ENCODE data around the gene ABHD4. TPM values are rescaled to one million over a fixed set of nuclear protein-coding genes. Genes with fewer than 3 reads are reported as not detected.

ABHD4 gene, protein sequence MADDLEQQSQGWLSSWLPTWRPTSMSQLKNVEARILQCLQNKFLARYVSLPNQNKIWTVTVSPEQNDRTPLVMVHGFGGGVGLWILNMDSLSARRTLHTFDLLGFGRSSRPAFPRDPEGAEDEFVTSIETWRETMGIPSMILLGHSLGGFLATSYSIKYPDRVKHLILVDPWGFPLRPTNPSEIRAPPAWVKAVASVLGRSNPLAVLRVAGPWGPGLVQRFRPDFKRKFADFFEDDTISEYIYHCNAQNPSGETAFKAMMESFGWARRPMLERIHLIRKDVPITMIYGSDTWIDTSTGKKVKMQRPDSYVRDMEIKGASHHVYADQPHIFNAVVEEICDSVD
- 5.5 and 13.2 TPM in 2 replicates for total RNA-seq

DNA sequence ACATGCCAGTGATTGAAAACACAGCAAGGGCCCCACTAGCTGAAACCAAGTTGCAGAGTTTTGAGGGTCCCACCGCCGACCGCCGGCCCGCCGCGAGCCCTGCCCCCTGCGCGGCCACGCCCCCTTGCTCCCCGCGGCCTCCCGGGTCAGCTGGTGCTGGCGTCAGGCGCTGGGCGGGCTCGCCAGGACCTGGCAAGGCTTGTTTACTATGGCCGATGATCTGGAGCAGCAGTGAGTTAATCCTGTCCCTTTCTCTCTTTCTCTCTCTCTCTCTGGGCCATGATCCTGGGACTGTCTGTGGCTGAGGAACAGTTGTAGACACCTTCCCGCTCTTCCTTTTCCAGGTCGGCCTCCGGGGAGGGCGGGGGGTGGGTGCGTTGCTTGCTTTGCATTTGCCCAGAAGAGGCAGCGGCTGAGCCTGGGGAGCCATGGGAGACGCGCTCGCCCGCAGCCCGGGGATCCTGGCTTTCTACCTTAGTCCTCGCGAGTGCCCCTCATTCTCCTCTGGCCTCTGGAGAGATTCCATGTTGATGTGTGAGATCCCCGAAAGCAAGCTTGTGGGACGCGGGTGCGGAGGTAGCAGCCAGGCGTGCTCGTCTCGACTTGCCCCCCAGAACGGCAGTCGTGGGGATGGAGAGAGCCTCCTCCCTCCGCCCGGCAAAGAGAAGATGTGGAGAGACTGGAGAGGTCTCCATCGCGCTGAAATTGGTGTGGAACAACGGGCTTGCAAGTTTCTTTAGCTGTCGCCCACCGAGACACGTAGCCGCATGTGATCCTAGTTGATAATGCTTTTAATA lies at the start of gene ABHD4:
TSS of gene ABHD4 (plus strand) at position 202 of the 797 bp plus-strand sequence. CDS start at position 209, 7 bp downstream.

DNA sequence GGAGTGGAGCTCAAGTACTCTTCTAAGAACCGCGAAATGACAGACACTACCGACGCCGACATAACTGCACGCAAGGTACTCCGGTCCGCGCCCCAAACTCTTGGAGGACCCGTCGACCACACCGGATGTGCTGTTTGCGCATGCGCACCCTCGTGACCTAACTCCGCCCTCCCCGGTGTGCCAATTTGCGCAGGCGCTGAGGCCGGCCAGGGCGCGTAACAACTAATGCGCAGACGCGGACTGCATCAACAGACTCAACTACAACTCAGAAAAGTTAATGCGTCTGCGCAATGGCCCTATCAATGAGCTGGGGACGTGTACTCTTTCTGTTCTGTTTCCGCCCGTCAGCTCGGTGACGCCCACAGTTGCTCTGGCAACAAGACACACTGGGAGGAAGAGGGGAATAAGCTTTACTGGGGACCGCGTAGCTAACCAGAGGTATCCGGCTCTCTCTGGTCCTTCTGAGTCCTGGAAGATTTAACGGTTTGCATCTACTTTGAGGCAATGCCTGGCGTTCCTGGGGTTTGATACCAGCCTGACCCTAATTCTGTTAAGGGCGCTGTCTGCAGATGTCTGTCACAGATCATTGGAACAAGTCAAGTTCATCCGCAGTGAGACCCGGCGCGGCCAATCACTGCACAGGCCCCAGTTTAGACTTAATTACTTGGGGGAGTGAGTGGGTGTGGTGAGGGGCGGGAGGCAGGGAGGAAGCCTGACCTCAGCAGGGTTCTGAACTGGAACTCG lies 8.8 kb upstream of the ABHD4 start, which contains the start of gene DAD1:
TSS of gene DAD1 (minus strand) at position 129 of the 744 bp plus-strand sequence. CDS start at position 62, 67 bp downstream.

GRCh38 chr14:22644305-22644635 lies 46.2 kb downstream of the ABHD4 start, which contains the start of gene OR6J1:
TSS of gene OR6J1 (minus strand) at chr14:22644352. CDS start at chr14:22634811, 9,541 bp downstream.

Other genes starting within 250 kb of the ABHD4 start
- gene DAD1, start 9.1 kb upstream of the ABHD4 start, total RNA-seq: 364 and 527 TPM in 2 replicates
- gene OR6J1, start 46.1 kb downstream of the ABHD4 start, total RNA-seq: not detected in 2 replicates
- gene OXA1L, start 168.4 kb downstream of the ABHD4 start, total RNA-seq: 57.8 and 90.7 TPM in 2 replicates
- 10.1 and 23.3 TPM in 2 replicates for gene SLC7A7, start 217.1 kb downstream of the ABHD4 start, total RNA-seq
- 87.1 and 108 TPM in 2 replicates for gene MRPL52, start 231.6 kb downstream of the ABHD4 start, total RNA-seq
- 251 and 265 TPM in 2 replicates for gene MMP14, start 238.3 kb downstream of the ABHD4 start, total RNA-seq